Activated CD8-positive, alpha-beta memory T cell treated with anti-CD3 and anti-CD28 coated beads, Interleukin-2, amount 50 U/mL, for 1 hour (primary cell): Measurements from ENCODE around the gene IL33.

ENCODE experiments used
- DNase-seq: peaks from one replicate; pipeline ENCODE4 v3.0.0-alpha.2; 2020; ENCODE audit errors: extremely low read depth

IL33 gene

DNA sequence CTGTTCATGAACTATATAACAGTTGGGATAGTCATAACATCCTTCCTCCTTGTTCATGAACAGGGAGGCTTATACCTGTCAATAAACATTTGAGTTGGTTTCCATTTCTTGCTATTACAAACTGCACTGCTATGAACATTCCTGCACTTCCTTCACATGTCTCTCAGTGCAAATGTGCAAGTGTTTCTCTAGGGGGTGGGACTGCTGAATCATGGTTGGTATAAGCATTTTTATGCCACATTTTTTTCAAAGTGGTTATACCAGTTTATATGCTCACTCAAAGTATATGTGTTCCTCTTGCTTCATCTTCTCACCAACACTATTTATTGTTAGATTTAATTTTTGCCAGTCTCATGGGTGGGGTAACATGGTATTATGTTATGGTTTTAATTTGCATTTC, 86.8 kb downstream of the IL33 start:
- DNase-seq: no peak

DNA sequence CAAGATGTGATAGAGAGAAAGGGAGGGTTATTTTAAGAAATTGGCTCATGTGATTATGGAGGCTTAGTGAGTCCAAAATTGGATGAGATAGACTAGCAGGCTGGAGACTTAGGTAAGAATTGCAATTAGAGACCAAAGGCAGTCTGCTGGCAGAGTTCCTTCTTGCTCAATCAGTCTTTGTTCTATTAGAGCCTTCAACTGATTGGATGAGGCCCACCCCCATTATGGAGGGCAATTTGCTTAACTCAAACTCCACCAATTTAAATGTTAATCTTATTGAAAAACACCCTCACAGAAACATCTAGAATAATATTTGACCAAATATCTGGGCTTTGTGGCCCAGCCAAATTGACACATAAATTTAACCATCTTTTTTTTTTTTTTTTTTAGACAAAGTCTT, 88.6 kb downstream of the IL33 start:
- no peak for DNase-seq

DNA sequence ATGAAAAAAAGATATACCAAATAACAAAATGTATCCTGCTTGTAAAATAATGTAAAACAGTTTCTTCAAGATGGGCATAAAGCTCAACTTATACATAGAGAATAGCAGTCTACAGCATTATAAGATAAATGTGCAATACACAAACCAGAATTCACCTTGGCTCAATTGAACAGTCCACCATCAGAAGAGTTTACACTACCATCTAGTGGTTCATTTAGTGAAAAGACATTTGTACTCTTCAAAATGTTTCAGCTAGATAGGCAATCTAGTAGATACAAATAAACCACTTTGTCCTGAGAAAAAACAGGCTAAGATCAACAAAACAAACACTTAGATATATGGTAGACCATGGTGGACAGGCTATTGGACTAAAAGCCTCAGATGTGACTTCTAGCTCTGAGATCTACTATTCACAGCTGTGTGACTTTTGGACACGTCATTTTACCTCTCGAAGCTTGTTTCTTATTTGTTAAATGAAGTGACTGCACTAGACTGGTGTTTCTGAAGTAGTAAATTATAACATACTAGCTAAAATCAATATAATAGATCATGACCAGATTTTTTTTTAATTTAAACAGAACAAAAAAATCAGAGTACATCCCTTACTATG, 90.5 kb downstream of the IL33 start:
- no peak for DNase-seq
